Amniotic epithelial cell (primary cell): ENCODE measurements around the gene EIF1AD.

Experiments used
- DNase-seq: peaks from one replicate; pipeline ENCODE4 v3.0.0-alpha.2; 2010; ENCODE audit warnings: low read depth

EIF1AD gene

GRCh38 chr11:66004186-66004585 is 2.2 kb upstream of the EIF1AD start:
- no peak for DNase-seq

- DNase-seq, result no peak
Measured at GRCh38 chr11:66003291-66003690, 1.3 kb upstream of the EIF1AD start.

- peak; percentile 55 for DNase-seq
Measured at GRCh38 chr11:66002648-66003225, 780 bp upstream of the EIF1AD start.

- DNase-seq, result peak; percentile 87
Measured at GRCh38 chr11:65997286-65997685, 4.7 kb downstream of the EIF1AD start.

- no peak for DNase-seq
Measured at GRCh38 chr11:65992056-65992455, 9.9 kb downstream of the EIF1AD start.

- DNase-seq, result peak; percentile 92
Measured at GRCh38 chr11:65988791-65989592, 13.0 kb downstream of the EIF1AD start.

- no peak for DNase-seq
Measured at GRCh38 chr11:65987336-65987735, 14.6 kb downstream of the EIF1AD start.

GRCh38 chr11:65983589-65983987 is 18.4 kb downstream of the EIF1AD start:
- no peak for DNase-seq

- DNase-seq, result no peak
Measured at GRCh38 chr11:65982824-65983588, 19.0 kb downstream of the EIF1AD start.

- no peak for DNase-seq
Measured at GRCh38 chr11:65981972-65982823, 19.8 kb downstream of the EIF1AD start.

- no peak for DNase-seq
Measured at GRCh38 chr11:65981101-65981740, 20.7 kb downstream of the EIF1AD start.

- DNase-seq, result no peak
Measured at GRCh38 chr11:65979261-65979759, 22.6 kb downstream of the EIF1AD start.

- DNase-seq, result no peak
Measured at GRCh38 chr11:65978391-65979238, 23.3 kb downstream of the EIF1AD start.

- no peak for DNase-seq
Measured at GRCh38 chr11:65977621-65978390, 24.2 kb downstream of the EIF1AD start.

GRCh38 chr11:65976216-65977176 is 25.5 kb downstream of the EIF1AD start:
- no peak for DNase-seq

- no peak for DNase-seq
Measured at GRCh38 chr11:65975771-65976170, 26.2 kb downstream of the EIF1AD start.

GRCh38 chr11:65973439-65974110 is 28.4 kb downstream of the EIF1AD start:
- peak; percentile 5 for DNase-seq

- DNase-seq, result no peak
Measured at GRCh38 chr11:65972116-65972515, 29.8 kb downstream of the EIF1AD start.
